ENCODE measurements around the gene CDK5RAP2. TPM values are rescaled to one million over a fixed set of nuclear protein-coding genes. Genes with fewer than 3 reads are reported as not detected.
"Not testable (repeated sequence)": the region's sequence is repeated elsewhere in the genome, so short reads cannot be mapped to it uniquely, and the experiment has no call there.

The CDK5RAP2 gene
- total RNA-seq, 1 experiment from 2014 or later, result 50.0 TPM

DNA sequence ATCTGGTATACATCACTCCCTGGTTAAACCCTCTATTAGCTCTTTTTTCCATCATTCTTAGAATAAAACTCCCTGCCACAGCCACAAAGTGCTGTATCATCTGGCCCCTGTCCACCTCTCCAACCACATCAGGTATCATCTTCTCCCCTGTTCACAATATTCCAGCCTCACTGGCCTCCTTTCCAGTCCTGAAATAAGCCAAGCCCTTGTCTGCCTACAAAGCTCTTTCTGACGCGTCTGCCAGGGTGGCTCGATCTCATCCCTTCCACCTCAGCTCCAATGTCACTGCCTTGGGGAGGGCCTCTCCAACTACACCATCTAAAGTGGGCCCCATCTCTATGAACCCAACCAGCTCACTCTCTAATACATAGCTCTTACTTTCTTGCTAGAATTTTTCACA lies 21.5 kb downstream of the CDK5RAP2 start:
- TF ChIP-seq, protein P1, sequence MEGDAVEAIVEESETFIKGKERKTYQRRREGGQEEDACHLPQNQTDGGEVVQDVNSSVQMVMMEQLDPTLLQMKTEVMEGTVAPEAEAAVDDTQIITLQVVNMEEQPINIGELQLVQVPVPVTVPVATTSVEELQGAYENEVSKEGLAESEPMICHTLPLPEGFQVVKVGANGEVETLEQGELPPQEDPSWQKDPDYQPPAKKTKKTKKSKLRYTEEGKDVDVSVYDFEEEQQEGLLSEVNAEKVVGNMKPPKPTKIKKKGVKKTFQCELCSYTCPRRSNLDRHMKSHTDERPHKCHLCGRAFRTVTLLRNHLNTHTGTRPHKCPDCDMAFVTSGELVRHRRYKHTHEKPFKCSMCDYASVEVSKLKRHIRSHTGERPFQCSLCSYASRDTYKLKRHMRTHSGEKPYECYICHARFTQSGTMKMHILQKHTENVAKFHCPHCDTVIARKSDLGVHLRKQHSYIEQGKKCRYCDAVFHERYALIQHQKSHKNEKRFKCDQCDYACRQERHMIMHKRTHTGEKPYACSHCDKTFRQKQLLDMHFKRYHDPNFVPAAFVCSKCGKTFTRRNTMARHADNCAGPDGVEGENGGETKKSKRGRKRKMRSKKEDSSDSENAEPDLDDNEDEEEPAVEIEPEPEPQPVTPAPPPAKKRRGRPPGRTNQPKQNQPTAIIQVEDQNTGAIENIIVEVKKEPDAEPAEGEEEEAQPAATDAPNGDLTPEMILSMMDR (IDR thresholded peaks at IDR 0.05; ENCODE audit: unreplicated experiment), result no peak
- Mint-ChIP-seq H3K27ac (ENCODE audit: low read depth, unreplicated experiment) (no peak overlapping the region), H3K9me3 (ENCODE audit: unreplicated experiment) (no peaks in the 10 kb centered on the region), H3K4me3 (ENCODE audit: unreplicated experiment) (no peak overlapping the region), H3K27me3 (ENCODE audit: insufficient read depth, unreplicated experiment) (no peaks in the 10 kb centered on the region), H3K4me1 (ENCODE audit: insufficient read depth, unreplicated experiment) (peaks cover 8% of the 10 kb centered on the region), H3K36me3 (ENCODE audit: insufficient read depth, unreplicated experiment) (peaks cover 41% of the 10 kb centered on the region)
- CTCF ChIA-PET, result interaction anchor here (0.6 to 1.5 kb wide), 3 partner anchors 23 to 190 kb away, joined by 3 to 5 read pairs (median 5); no protein-coding TSS in a partner anchor
- POLR2A ChIA-PET, result interaction anchor here (0.6 to 1.3 kb wide), 2 partner anchors 25 to 311 kb away, joined by 3 read pairs; no protein-coding TSS in a partner anchor
- no TSS peak for BruUV-seq (replicated peaks)
- intact Hi-C loops (cut with micrococcal nuclease), result no loop called here
- no peak for DNase-seq (ENCODE audit: unreplicated experiment)

- Mint-ChIP-seq H3K36me3 (ENCODE audit: insufficient read depth, unreplicated experiment) (peaks cover 41% of the 10 kb centered on the region), H3K27me3 (ENCODE audit: insufficient read depth, unreplicated experiment) (no peaks in the 10 kb centered on the region), H3K4me3 (ENCODE audit: unreplicated experiment) (no peak overlapping the region), H3K4me1 (ENCODE audit: insufficient read depth, unreplicated experiment) (no peaks in the 10 kb centered on the region), H3K27ac (ENCODE audit: low read depth, unreplicated experiment) (no peak overlapping the region), H3K9me3 (ENCODE audit: unreplicated experiment) (no peaks in the 10 kb centered on the region)
- BruUV-seq (replicated peaks), result no TSS peak
- intact Hi-C loops (cut with micrococcal nuclease), result no loop called here
- POLR2A ChIA-PET, result no interaction called here
- CTCF ChIA-PET, result no interaction called here
- TF ChIP-seq, protein P1 (IDR thresholded peaks at IDR 0.05; ENCODE audit: unreplicated experiment), result no peak
- no peak for DNase-seq (ENCODE audit: unreplicated experiment)
These were observed 22.8 kb downstream of the CDK5RAP2 start for GRCh38 chr9:120557205-120557604.

DNA sequence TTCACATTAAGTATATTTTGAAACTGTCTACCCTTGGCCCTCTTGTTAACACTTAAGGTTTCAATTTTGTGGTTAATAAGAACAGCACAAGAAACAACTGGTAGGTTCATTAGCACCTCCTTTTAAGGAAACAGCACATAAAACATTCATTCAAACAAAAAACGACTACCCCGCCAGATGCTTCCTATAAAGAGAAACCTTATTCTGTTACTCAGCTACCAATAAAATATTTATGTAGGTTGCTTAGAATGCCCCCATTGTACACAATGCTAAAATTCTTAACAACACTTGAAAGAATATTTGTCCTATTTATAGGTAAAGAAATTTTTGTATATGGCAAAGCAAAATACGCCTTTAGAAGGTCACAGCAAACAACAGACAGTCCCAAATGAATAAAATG lies 23.2 kb downstream of the CDK5RAP2 start:
- CTCF ChIA-PET, result interaction anchor here (1.8 kb wide), 1 partner anchor 13 kb away, joined by 5 read pairs; no protein-coding TSS in a partner anchor
- no peak overlapping the region for H3K27ac Mint-ChIP-seq (ENCODE audit: low read depth, unreplicated experiment)
- intact Hi-C loops (cut with micrococcal nuclease), result no loop called here
- peaks cover 42% of the 10 kb centered on the region for H3K36me3 Mint-ChIP-seq (ENCODE audit: insufficient read depth, unreplicated experiment)
- TF ChIP-seq, protein P1 (IDR thresholded peaks at IDR 0.05; ENCODE audit: unreplicated experiment), result no peak
- POLR2A ChIA-PET, result no interaction called here
- H3K4me3 Mint-ChIP-seq (ENCODE audit: unreplicated experiment), result no peak overlapping the region
- no TSS peak for BruUV-seq (replicated peaks)
- H3K27me3 Mint-ChIP-seq (ENCODE audit: insufficient read depth, unreplicated experiment), result no peaks in the 10 kb centered on the region
- H3K9me3 Mint-ChIP-seq (ENCODE audit: unreplicated experiment), result no peaks in the 10 kb centered on the region
- no peaks in the 10 kb centered on the region for H3K4me1 Mint-ChIP-seq (ENCODE audit: insufficient read depth, unreplicated experiment)
- DNase-seq (ENCODE audit: unreplicated experiment), result no peak

- DNase-seq (ENCODE audit: unreplicated experiment), result no peak
- intact Hi-C loops (cut with micrococcal nuclease), result no loop called here
- TF ChIP-seq, protein P1 (IDR thresholded peaks at IDR 0.05; ENCODE audit: unreplicated experiment), result no peak
- Mint-ChIP-seq H3K4me3 (ENCODE audit: unreplicated experiment) (no peak overlapping the region), H3K4me1 (ENCODE audit: insufficient read depth, unreplicated experiment) (no peaks in the 10 kb centered on the region), H3K36me3 (ENCODE audit: insufficient read depth, unreplicated experiment) (peaks cover 43% of the 10 kb centered on the region), H3K27me3 (ENCODE audit: insufficient read depth, unreplicated experiment) (no peaks in the 10 kb centered on the region), H3K27ac (ENCODE audit: low read depth, unreplicated experiment) (peak overlapping the region; percentile 12), H3K9me3 (ENCODE audit: unreplicated experiment) (no peaks in the 10 kb centered on the region)
- ChIA-PET CTCF (interaction anchor here (1.2 to 1.8 kb wide), 2 partner anchors 12 to 16 kb away, joined by 3 to 5 read pairs; no protein-coding TSS in a partner anchor), POLR2A (no interaction called here)
- BruUV-seq (replicated peaks), result no TSS peak
These were observed 24.1 kb downstream of the CDK5RAP2 start for GRCh38 chr9:120555839-120556238.

- BruUV-seq (replicated peaks); H3K4me1 Mint-ChIP-seq (ENCODE audit: insufficient read depth, unreplicated experiment); H3K4me3 Mint-ChIP-seq (ENCODE audit: unreplicated experiment); DNase-seq (ENCODE audit: unreplicated experiment); intact Hi-C loops (cut with micrococcal nuclease); POLR2A ChIA-PET; CTCF ChIA-PET; H3K27me3 Mint-ChIP-seq (ENCODE audit: insufficient read depth, unreplicated experiment); H3K27ac Mint-ChIP-seq (ENCODE audit: low read depth, unreplicated experiment); H3K9me3 Mint-ChIP-seq (ENCODE audit: unreplicated experiment): not testable (repeated sequence)
- peaks cover 68% of the 10 kb centered on the region for H3K36me3 Mint-ChIP-seq (ENCODE audit: insufficient read depth, unreplicated experiment)
These were observed 27.7 kb downstream of the CDK5RAP2 start for GRCh38 chr9:120552210-120552704.
